ENCODE data around the gene CNTN5. TPM values are rescaled to one million over a fixed set of nuclear protein-coding genes. Genes with fewer than 3 reads are reported as not detected.

The CNTN5 gene
- total RNA-seq, 1 experiment from 2014 or later, result not detected

- Histone ChIP-seq H3K4me1 (ENCODE audit: insufficient read depth, low read length) (0 out of 2 replicates have a peak, but pooled peaks cover 6% of the 10 kb centered on the region), H2AFZ (ENCODE audit: low read length) (no peak overlapping the region), H3K9ac (ENCODE audit: low read length) (no peak overlapping the region), H3K4me3 (ENCODE audit: low read length) (no peak overlapping the region), H3K27me3 (ENCODE audit: low read length) (no peaks in the 10 kb centered on the region), H3K9me3 (ENCODE audit: low read length) (no peaks in the 10 kb centered on the region), H3F3A (ENCODE audit: low read length, unreplicated experiment) (no peaks in the 10 kb centered on the region), H3K9me2 (replicated peaks; ENCODE audit: low read length) (no peaks in the 10 kb centered on the region), H3K36me3 (ENCODE audit: low read depth, low read length) (no peaks in the 10 kb centered on the region), H4K20me1 (ENCODE audit: low read length) (no peaks in the 10 kb centered on the region), H3K4me2 (ENCODE audit: low read length) (no peak overlapping the region), H3K79me2 (ENCODE audit: low read length) (no peaks in the 10 kb centered on the region), H3K27ac (ENCODE audit: low read length) (no peak overlapping the region)
- POLR2A ChIA-PET (ENCODE audit: unreplicated experiment), result no interaction called here
- intact Hi-C loops (cut with micrococcal nuclease), result no loop called here
- CTCF ChIA-PET, result no interaction called here
- DNase-seq (no peak), ATAC-seq (no peak)
- BruUV-seq (replicated peaks), result no TSS peak
- TF ChIP-seq EZH2phosphoT487 (IDR thresholded peaks at IDR 0.05; ENCODE audit: borderline replicate concordance, low read length) (no peak), EZH2 (IDR thresholded peaks at IDR 0.05; ENCODE audit: low read length, unreplicated experiment) (no peak)
- TF ChIP-seq, protein P1, sequence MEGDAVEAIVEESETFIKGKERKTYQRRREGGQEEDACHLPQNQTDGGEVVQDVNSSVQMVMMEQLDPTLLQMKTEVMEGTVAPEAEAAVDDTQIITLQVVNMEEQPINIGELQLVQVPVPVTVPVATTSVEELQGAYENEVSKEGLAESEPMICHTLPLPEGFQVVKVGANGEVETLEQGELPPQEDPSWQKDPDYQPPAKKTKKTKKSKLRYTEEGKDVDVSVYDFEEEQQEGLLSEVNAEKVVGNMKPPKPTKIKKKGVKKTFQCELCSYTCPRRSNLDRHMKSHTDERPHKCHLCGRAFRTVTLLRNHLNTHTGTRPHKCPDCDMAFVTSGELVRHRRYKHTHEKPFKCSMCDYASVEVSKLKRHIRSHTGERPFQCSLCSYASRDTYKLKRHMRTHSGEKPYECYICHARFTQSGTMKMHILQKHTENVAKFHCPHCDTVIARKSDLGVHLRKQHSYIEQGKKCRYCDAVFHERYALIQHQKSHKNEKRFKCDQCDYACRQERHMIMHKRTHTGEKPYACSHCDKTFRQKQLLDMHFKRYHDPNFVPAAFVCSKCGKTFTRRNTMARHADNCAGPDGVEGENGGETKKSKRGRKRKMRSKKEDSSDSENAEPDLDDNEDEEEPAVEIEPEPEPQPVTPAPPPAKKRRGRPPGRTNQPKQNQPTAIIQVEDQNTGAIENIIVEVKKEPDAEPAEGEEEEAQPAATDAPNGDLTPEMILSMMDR (conservative IDR thresholded peaks at IDR 0.05; ENCODE audit: low read depth, low read length), result no peak
Measured at GRCh38 chr11:99565333-99565732, 544.6 kb downstream of the CNTN5 start.

DNA sequence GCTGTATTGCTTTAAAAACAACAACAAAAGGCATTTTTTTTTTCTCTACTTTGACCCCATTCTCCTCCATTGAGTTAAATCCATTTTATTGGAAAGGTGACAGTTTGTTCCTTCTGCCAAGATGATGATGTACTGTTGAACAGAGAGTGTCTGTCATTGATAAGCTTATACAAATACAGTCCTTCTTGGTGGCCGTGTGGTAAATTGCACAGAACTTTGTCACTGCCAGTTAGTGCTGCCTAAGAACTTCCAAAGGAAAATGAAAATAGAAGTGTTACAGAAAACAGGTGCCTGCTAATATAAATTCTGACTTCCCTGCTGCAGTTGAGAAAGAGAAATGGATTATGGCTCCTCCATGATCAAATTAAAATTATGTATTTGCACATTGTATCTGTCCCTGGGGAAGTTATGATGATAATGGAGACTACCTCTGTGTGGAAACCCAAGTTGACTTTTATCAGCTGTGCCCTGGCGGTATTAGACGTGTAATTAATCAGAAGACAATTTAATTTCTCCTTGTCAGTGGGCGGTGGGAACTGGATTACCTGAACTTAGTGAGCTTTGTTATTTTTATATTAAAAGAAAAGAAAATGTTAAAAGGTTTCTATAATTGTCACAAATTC is 546.7 kb downstream of the CNTN5 start:
- Histone ChIP-seq H3F3A (ENCODE audit: low read length, unreplicated experiment) (no peaks in the 10 kb centered on the region), H4K20me1 (ENCODE audit: low read length) (no peaks in the 10 kb centered on the region), H3K9me2 (replicated peaks; ENCODE audit: low read length) (no peaks in the 10 kb centered on the region), H3K36me3 (ENCODE audit: low read depth, low read length) (no peaks in the 10 kb centered on the region), H3K27me3 (ENCODE audit: low read length) (no peaks in the 10 kb centered on the region), H3K4me1 (ENCODE audit: insufficient read depth, low read length) (no peaks in the 10 kb centered on the region), H3K27ac (ENCODE audit: low read length) (no peak overlapping the region), H2AFZ (ENCODE audit: low read length) (no peak overlapping the region), H3K9me3 (ENCODE audit: low read length) (no peaks in the 10 kb centered on the region), H3K4me3 (ENCODE audit: low read length) (no peak overlapping the region), H3K4me2 (ENCODE audit: low read length) (no peak overlapping the region), H3K9ac (ENCODE audit: low read length) (no peak overlapping the region), H3K79me2 (ENCODE audit: low read length) (no peaks in the 10 kb centered on the region)
- ChIA-PET CTCF (no interaction called here), POLR2A (ENCODE audit: unreplicated experiment) (no interaction called here)
- intact Hi-C loops (cut with micrococcal nuclease), result no loop called here
- BruUV-seq (replicated peaks), result no TSS peak
- ATAC-seq (no peak), DNase-seq (no peak)
- TF ChIP-seq EZH2 (IDR thresholded peaks at IDR 0.05; ENCODE audit: low read length, unreplicated experiment) (no peak), EZH2phosphoT487 (IDR thresholded peaks at IDR 0.05; ENCODE audit: borderline replicate concordance, low read length) (no peak)
- TF ChIP-seq, protein P1 (conservative IDR thresholded peaks at IDR 0.05; ENCODE audit: low read depth, low read length), result no peak

DNA sequence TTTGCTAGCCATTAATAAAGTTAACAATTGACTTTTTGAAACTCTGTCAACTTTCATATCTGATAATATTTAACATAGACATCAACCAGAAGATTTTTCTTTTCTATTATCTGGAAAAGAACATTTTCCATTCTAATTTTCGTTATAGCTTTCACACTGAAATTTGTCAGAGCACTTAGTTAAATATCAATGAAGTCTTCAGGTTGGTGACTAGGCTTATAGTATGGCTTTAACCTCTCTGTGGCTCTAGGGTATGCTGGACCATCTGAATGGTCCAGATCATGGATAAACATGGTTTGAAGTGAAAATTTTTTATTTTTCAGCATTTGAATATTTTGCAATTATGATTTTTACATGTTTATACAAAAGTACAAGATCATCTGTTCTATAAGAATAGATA is 548.1 kb downstream of the CNTN5 start:
- no peaks in the 10 kb centered on the region for H3F3A ChIP-seq (ENCODE audit: low read length, unreplicated experiment)
- ATAC-seq (no peak), DNase-seq (no peak)
- no peaks in the 10 kb centered on the region for H3K79me2 ChIP-seq (ENCODE audit: low read length)
- H3K4me3 ChIP-seq (ENCODE audit: low read length), result no peak overlapping the region
- H3K9ac ChIP-seq (ENCODE audit: low read length), result no peak overlapping the region
- H3K36me3 ChIP-seq (ENCODE audit: low read depth, low read length), result no peaks in the 10 kb centered on the region
- H3K4me2 ChIP-seq (ENCODE audit: low read length), result no peak overlapping the region
- H4K20me1 ChIP-seq (ENCODE audit: low read length), result no peaks in the 10 kb centered on the region
- no peaks in the 10 kb centered on the region for H3K9me3 ChIP-seq (ENCODE audit: low read length)
- no peaks in the 10 kb centered on the region for H3K9me2 ChIP-seq (replicated peaks; ENCODE audit: low read length)
- no peaks in the 10 kb centered on the region for H3K4me1 ChIP-seq (ENCODE audit: insufficient read depth, low read length)
- POLR2A ChIA-PET (ENCODE audit: unreplicated experiment), result no interaction called here
- no peaks in the 10 kb centered on the region for H3K27me3 ChIP-seq (ENCODE audit: low read length)
- CTCF ChIA-PET, result no interaction called here
- intact Hi-C loops (cut with micrococcal nuclease), result no loop called here
- no peak overlapping the region for H2AFZ ChIP-seq (ENCODE audit: low read length)
- TF ChIP-seq, protein P1 (conservative IDR thresholded peaks at IDR 0.05; ENCODE audit: low read depth, low read length), result no peak
- TF ChIP-seq EZH2 (IDR thresholded peaks at IDR 0.05; ENCODE audit: low read length, unreplicated experiment) (no peak), EZH2phosphoT487 (IDR thresholded peaks at IDR 0.05; ENCODE audit: borderline replicate concordance, low read length) (no peak)
- BruUV-seq (replicated peaks), result no TSS peak
- H3K27ac ChIP-seq (ENCODE audit: low read length), result no peak overlapping the region
